Esophagus squamous epithelium (tissue), 5 donors: Measurements from ENCODE around the gene ZNF469. TPM values are rescaled to one million over a fixed set of nuclear protein-coding genes. Genes with fewer than 3 reads are reported as not detected.

ENCODE experiments used
- DNase-seq: peaks from one replicate; lab custom pipeline; 2025; lab: John Stamatoyannopoulos, UW
- H3K27ac ChIP-seq, 4 donors: fragments of 200-600 bp; sonication (generic); one replicate each; pipeline ENCODE4 v1.5.1; 2016 to 2019; ENCODE audit warnings: mild to moderate bottlenecking in 1 of 4
- H3K27me3 ChIP-seq, 4 donors: fragments of 200-600 bp; sonication (generic); 1 replicate in 3 of 4; 2 replicates in 1 of 4; pipeline versions ENCODE4 v1.5.1 to v1.6.0; 2017 to 2021; ENCODE audit warnings: antibody characterized with exemption in 1 of 4
- H3K36me3 ChIP-seq, 3 donors: fragments of 200-600 bp; sonication (generic); one replicate each; pipeline ENCODE4 v1.5.1; 2016 to 2019
- H3K4me1 ChIP-seq, 3 donors: fragments of 200-600 bp; sonication (generic); one replicate each; pipeline ENCODE4 v1.5.1; 2017 to 2019
- H3K4me3 ChIP-seq, 4 donors: fragments of 200-600 bp; sonication (generic); 1 replicate in 3 of 4; 2 replicates in 1 of 4; pipeline ENCODE4 v1.5.1; 2016 to 2019; ENCODE audit warnings: mild to moderate bottlenecking in 2 of 4, moderate library complexity in 1 of 4
- H3K9me3 ChIP-seq, 3 donors: fragments of 200-600 bp; sonication (generic); one replicate each; pipeline ENCODE4 v1.5.1; 2016 to 2019
- CTCF ChIP-seq, 6 experiments: fragments of 450-650 bp in 4 of 6; fragments of 200-600 bp in 2 of 6; sonication (generic) in 2 of 6; IDR thresholded peaks; one replicate each; pipeline ENCODE4 v1.5.1; 2016 to 2019; ENCODE audit warnings: antibody characterized with exemption in 6 of 6, mild to moderate bottlenecking in 4 of 6, moderate library complexity in 4 of 6
- POLR2A ChIP-seq, 4 donors: fragments of 450-650 bp; IDR thresholded peaks; one replicate each; pipeline ENCODE4 v1.6.1; 2017; ENCODE audit warnings: antibody characterized with exemption in 4 of 4, mild to moderate bottlenecking in 4 of 4, moderate library complexity in 3 of 4
- WGBS, 2 donors: methylation state at CpG; one replicate each; pipeline ENCODE4 v1.1.5; 2018; 5-methylcytosine and 5-hydroxymethylcytosine counted together
- intact Hi-C: fragments of 100-400 bp; cut with DNase I; formaldehyde crosslinking; loops from one replicate; pipeline ENCODE4 v1.15.0; 2022
- total RNA-seq, 4 donors: library from RNA; depleted of rRNA; stranded (reverse); fragments of >200 nt; gene quantifications; one replicate each; pipeline ENCODE4 v1.1.0, GENCODE V29; 2016
- donor health status: DM: yes; HTN: yes; CAD: no.

Gene ZNF469
- total RNA-seq, 4 donors from 2014 or later, result 0.26 to 0.57 (median 0.35) TPM

GRCh38 chr16:88392616-88393015 is 9.9 kb downstream of the ZNF469 start:
- no peaks in the 10 kb centered on the region for H3K9me3 ChIP-seq
- DNase-seq, result no peak
- TF ChIP-seq CTCF (IDR thresholded peaks at IDR 0.05) (no peak), POLR2A (IDR thresholded peaks at IDR 0.05) (no peak)
- H3K4me1 ChIP-seq, result peaks cover 0 to 8% (median 0%) of the 10 kb centered on the region in 3 donors
- H3K36me3 ChIP-seq, result no peaks in the 10 kb centered on the region
- H3K4me3 ChIP-seq, result no peak overlapping the region
- intact Hi-C loops, result no loop called here
- peaks cover 0 to 74% (median 0%) of the 10 kb centered on the region in 4 donors for H3K27me3 ChIP-seq
- no peak overlapping the region for H3K27ac ChIP-seq
- 72 to 96% methylated on average over 3 to 5 of the region's 6 CpGs for WGBS, 2 donors

GRCh38 chr16:88393034-88393433 is 10.3 kb downstream of the ZNF469 start:
- 40 to 53% methylated on average over 1 to 8 of the region's 24 CpGs for WGBS, 2 donors
- Histone ChIP-seq H3K9me3 (no peaks in the 10 kb centered on the region), H3K4me1 (peaks cover 0 to 5% (median 0%) of the 10 kb centered on the region in 3 donors), H3K27me3 (peaks cover 0 to 70% (median 0%) of the 10 kb centered on the region in 4 donors), H3K27ac (no peak overlapping the region), H3K36me3 (no peaks in the 10 kb centered on the region), H3K4me3 (no peak overlapping the region)
- intact Hi-C loops, result no loop called here
- DNase-seq, result no peak
- TF ChIP-seq CTCF (IDR thresholded peaks at IDR 0.05) (no peak), POLR2A (IDR thresholded peaks at IDR 0.05) (no peak)

GRCh38 chr16:88393571-88393970 is 10.8 kb downstream of the ZNF469 start:
- peaks cover 0 to 65% (median 0%) of the 10 kb centered on the region in 4 donors for H3K27me3 ChIP-seq
- intact Hi-C loops, result no loop called here
- H3K9me3 ChIP-seq, result no peaks in the 10 kb centered on the region
- H3K27ac ChIP-seq, result no peak overlapping the region
- TF ChIP-seq POLR2A (IDR thresholded peaks at IDR 0.05) (no peak), CTCF (IDR thresholded peaks at IDR 0.05) (no peak)
- H3K4me1 ChIP-seq, result no peaks in the 10 kb centered on the region
- H3K4me3 ChIP-seq, result no peak overlapping the region
- H3K36me3 ChIP-seq, result no peaks in the 10 kb centered on the region
- WGBS, 2 donors, result 85% methylated on average over 5 of the region's 16 CpGs; no CpG with 5 or more reads in 1 of the 2 donors
- DNase-seq, result no peak

- Histone ChIP-seq H3K27ac (no peak overlapping the region), H3K36me3 (no peaks in the 10 kb centered on the region), H3K27me3 (peaks cover 0 to 56% (median 0%) of the 10 kb centered on the region in 4 donors), H3K4me3 (no peak overlapping the region), H3K9me3 (no peaks in the 10 kb centered on the region), H3K4me1 (no peaks in the 10 kb centered on the region)
- intact Hi-C loops, result no loop called here
- 85 to 89% methylated on average over 5 to 8 of the region's 12 CpGs for WGBS, 2 donors
- DNase-seq, result no peak
- TF ChIP-seq POLR2A (IDR thresholded peaks at IDR 0.05) (no peak), CTCF (IDR thresholded peaks at IDR 0.05) (no peak)
Observed at GRCh38 chr16:88394426-88394825, 11.7 kb downstream of the ZNF469 start.

- no peaks in the 10 kb centered on the region for H3K36me3 ChIP-seq
- no peaks in the 10 kb centered on the region for H3K4me1 ChIP-seq
- H3K9me3 ChIP-seq, result no peaks in the 10 kb centered on the region
- 76 to 81% methylated on average over 15 to 18 of the region's 21 CpGs for WGBS, 2 donors
- H3K27ac ChIP-seq, result no peak overlapping the region
- no peak overlapping the region for H3K4me3 ChIP-seq
- no peak for DNase-seq
- H3K27me3 ChIP-seq, result peaks cover 0 to 41% (median 0%) of the 10 kb centered on the region in 4 donors
- TF ChIP-seq POLR2A (IDR thresholded peaks at IDR 0.05) (no peak), CTCF (IDR thresholded peaks at IDR 0.05) (no peak)
- intact Hi-C loops, result no loop called here
Observed at GRCh38 chr16:88395669-88396584, 13.2 kb downstream of the ZNF469 start.
